H1 (cell line): Measurements from ENCODE around the gene ECEL1. TPM values are rescaled to one million over a fixed set of nuclear protein-coding genes. Genes with fewer than 3 reads are reported as not detected.

Source experiments
- CTCF ChIA-PET: fragments of 300-600 bp; sonication (Branson Sonifier 250); formaldehyde crosslinking; loops from one replicate; lab custom pipeline; 2021; ENCODE audit not compliant: partially characterized antibody; lab: Charles Lee
- POLR2A ChIA-PET: fragments of 300-600 bp; sonication (Branson Sonifier 250); formaldehyde crosslinking; loops from one replicate; lab custom pipeline; 2021; ENCODE audit warnings: inconsistent platforms; ENCODE audit not compliant: partially characterized antibody; lab: Charles Lee
- DNase-seq, 2 experiments: peaks; one replicate each; pipeline versions ENCODE4 v3.0.0 to v3.0.0-alpha.2; 2010 to 2022; ENCODE audit warnings: low spot score in 2 of 2, low read depth in 1 of 2, mixed read lengths in 1 of 2
- FAIRE-seq: peaks from 2 replicates; lab custom pipeline; 2011; peaks lifted over from hg19 to GRCh38; lab: Jason Lieb, UNC
- H2AFZ ChIP-seq: 2 replicates; pipeline ENCODE4 v1.8.1; 2012; ENCODE audit warnings: low read length, inconsistent platforms
- H2AK5ac ChIP-seq: 2 replicates; pipeline ENCODE4 v1.6.1; 2013; ENCODE audit warnings: low read depth, low read length
- H2BK120ac ChIP-seq: replicated peaks from 2 replicates; pipeline ENCODE3; 2013; ENCODE audit warnings: low read depth, low read length, inconsistent platforms
- H2BK12ac ChIP-seq: 2 replicates; pipeline ENCODE4 v1.6.1; 2013; ENCODE audit warnings: low read depth, low read length
- H2BK15ac ChIP-seq: 2 replicates; pipeline ENCODE4 v1.6.1; 2013; ENCODE audit warnings: low read length
- H2BK20ac ChIP-seq: 2 replicates; pipeline ENCODE4 v1.6.1; 2013; ENCODE audit warnings: low read length
- H2BK5ac ChIP-seq: 2 replicates; pipeline ENCODE4 v1.6.1; 2013; ENCODE audit warnings: low read depth, low read length
- H3K14ac ChIP-seq: 2 replicates; pipeline ENCODE4 v1.6.1; 2013; ENCODE audit warnings: inconsistent platforms; ENCODE audit not compliant: insufficient read length
- H3K18ac ChIP-seq: 2 replicates; pipeline ENCODE4 v1.6.1; 2013; ENCODE audit warnings: low read length; ENCODE audit errors: extremely low read depth
- H3K23ac ChIP-seq: 2 replicates; pipeline ENCODE4 v1.6.1; 2013; ENCODE audit warnings: inconsistent platforms; ENCODE audit not compliant: insufficient read length
- H3K23me2 ChIP-seq: 2 replicates; pipeline ENCODE4 v1.6.1; 2013; ENCODE audit warnings: low read depth, low read length
- H3K27ac ChIP-seq: 2 replicates; pipeline ENCODE4 v1.6.1; 2011; ENCODE audit warnings: low read depth, low read length, inconsistent platforms
- H3K27me3 ChIP-seq, 4 experiments: replicated peaks in 1 of 4; 1 replicate in 1 of 4; 2 replicates in 3 of 4; pipeline versions ENCODE4 v1.6.1 to v1.8.1; 2011 to 2013; ENCODE audit warnings: low read length in 3 of 4, mild to moderate bottlenecking in 3 of 4, inconsistent platforms in 2 of 4, mixed read lengths in 2 of 4, moderate library complexity in 1 of 4; ENCODE audit not compliant: control insufficient read depth in 3 of 4, insufficient read depth in 3 of 4; ENCODE audit errors: extremely low read depth in 1 of 4
- H3K36me3 ChIP-seq, 4 experiments: 2 replicates each; pipeline versions ENCODE4 v1.6.1 to v1.8.1; 2011 to 2013; ENCODE audit warnings: mild to moderate bottlenecking in 4 of 4, low read length in 3 of 4, moderate library complexity in 2 of 4, control low read depth in 1 of 4, inconsistent platforms in 1 of 4; ENCODE audit not compliant: insufficient read depth in 4 of 4, control insufficient read depth in 2 of 4
- H3K4ac ChIP-seq: replicated peaks from 2 replicates; pipeline ENCODE3; 2013; ENCODE audit warnings: low read length, low read depth, mixed read lengths, inconsistent platforms; ENCODE audit not compliant: insufficient read length
- H3K4me1 ChIP-seq, 4 experiments: replicated peaks in 1 of 4; 1 replicate in 1 of 4; 2 replicates in 3 of 4; pipeline versions ENCODE4 v1.6.1 to v1.8.1; 2011 to 2013; ENCODE audit warnings: low read length in 3 of 4, inconsistent platforms in 2 of 4, mixed read lengths in 1 of 4; ENCODE audit not compliant: insufficient read depth in 4 of 4, control insufficient read depth in 3 of 4
- H3K4me2 ChIP-seq, 2 experiments: 2 replicates each; pipeline versions ENCODE4 v1.6.1 to v1.8.1; 2011 to 2013; ENCODE audit warnings: low read depth in 2 of 2, low read length in 2 of 2, control low read depth in 1 of 2, inconsistent platforms in 1 of 2, mild to moderate bottlenecking in 1 of 2; ENCODE audit not compliant: insufficient read depth in 1 of 2
- H3K4me3 ChIP-seq, 4 experiments: fragments of 200-600, 300-600 bp in 1 of 4; sonication (generic), shearing (Covaris generic), sonication (Bioruptor Twin) in 1 of 4; 2 replicates each; pipeline versions ENCODE4 v1.5.1 to v1.8.1; 2011 to 2016; ENCODE audit warnings: low read length in 4 of 4, low read depth in 3 of 4, control low read depth in 2 of 4, inconsistent platforms in 2 of 4, mild to moderate bottlenecking in 2 of 4, mixed read lengths in 1 of 4, moderate library complexity in 1 of 4; ENCODE audit not compliant: insufficient read depth in 2 of 4; ENCODE audit errors: extremely low read depth in 1 of 4
- H3K56ac ChIP-seq: replicated peaks from 2 replicates; pipeline ENCODE3; 2013; ENCODE audit warnings: low read depth, mild to moderate bottlenecking, mixed read lengths, low read length, inconsistent platforms; ENCODE audit not compliant: insufficient read length
- H3K79me1 ChIP-seq: 2 replicates; pipeline ENCODE4 v1.6.1; 2013; ENCODE audit warnings: low read depth, low read length, control low read depth
- H3K79me2 ChIP-seq, 2 experiments: 2 replicates each; pipeline versions ENCODE4 v1.6.1 to v1.8.1; 2012 to 2013; ENCODE audit warnings: low read length in 2 of 2, mild to moderate bottlenecking in 2 of 2, inconsistent platforms in 1 of 2; ENCODE audit not compliant: insufficient read depth in 2 of 2, control insufficient read depth in 1 of 2
- H3K9ac ChIP-seq, 4 experiments: replicated peaks in 1 of 4; 1 replicate in 1 of 4; 2 replicates in 3 of 4; pipeline versions ENCODE4 v1.6.1 to v1.8.1; 2011 to 2013; ENCODE audit warnings: low read depth in 3 of 4, low read length in 3 of 4, control low read depth in 2 of 4, mild to moderate bottlenecking in 2 of 4, moderate library complexity in 2 of 4, inconsistent platforms in 1 of 4; ENCODE audit errors: extremely low read depth in 1 of 4
- H3K9me3 ChIP-seq, 2 experiments: 2 replicates each; pipeline versions ENCODE4 v1.6.1 to v1.8.1; 2012 to 2013; ENCODE audit warnings: mild to moderate bottlenecking in 2 of 2, moderate library complexity in 2 of 2, control low read depth in 1 of 2, inconsistent platforms in 1 of 2, low read depth in 1 of 2, low read length in 1 of 2, mixed read lengths in 1 of 2; ENCODE audit not compliant: insufficient read depth in 2 of 2
- H4K20me1 ChIP-seq, 2 experiments: replicated peaks in 1 of 2; 2 replicates each; pipeline versions ENCODE3 to v1.8.1; 2011 to 2013; ENCODE audit warnings: inconsistent platforms in 2 of 2, low read length in 2 of 2, mild to moderate bottlenecking in 1 of 2; ENCODE audit not compliant: insufficient read depth in 2 of 2, control insufficient read depth in 1 of 2
- H4K5ac ChIP-seq: 2 replicates; pipeline ENCODE4 v1.6.1; 2013; ENCODE audit warnings: low read length, low read depth, mixed read lengths, inconsistent platforms; ENCODE audit not compliant: insufficient read length
- H4K8ac ChIP-seq: 2 replicates; pipeline ENCODE4 v1.8.0; 2013; ENCODE audit warnings: mild to moderate bottlenecking, moderate library complexity, low read length, inconsistent platforms; ENCODE audit not compliant: insufficient read depth; ENCODE audit errors: extremely low read depth
- H4K91ac ChIP-seq: replicated peaks from 2 replicates; pipeline ENCODE3; 2013; ENCODE audit warnings: low read length, mixed read lengths, inconsistent platforms; ENCODE audit not compliant: insufficient read length
- ATF2 ChIP-seq: IDR thresholded peaks from 2 replicates; pipeline ENCODE4 v1.6.1; 2012; ENCODE audit warnings: low read length, inconsistent platforms
- ATF3 ChIP-seq: IDR thresholded peaks from 2 replicates; pipeline ENCODE4 v1.6.1; 2011; ENCODE audit warnings: low read depth, mild to moderate bottlenecking, low read length; ENCODE audit not compliant: insufficient read depth
- CBX5 ChIP-seq: fragments of 300-800, 300-1000 bp; sonication (generic); IDR thresholded peaks from 2 replicates; pipeline ENCODE4 v1.7.1; 2016; ENCODE audit warnings: antibody characterized with exemption, low read length, low read depth
- CHD1 ChIP-seq: IDR thresholded peaks from 2 replicates; pipeline ENCODE4 v1.6.1; 2012; ENCODE audit warnings: low read depth, low read length, improper control_type of control experiment
- CHD2 ChIP-seq: IDR thresholded peaks from 2 replicates; pipeline ENCODE4 v1.6.1; 2012; ENCODE audit warnings: low read length, improper control_type of control experiment
- HDAC6 ChIP-seq: IDR thresholded peaks from one replicate; pipeline ENCODE4 v1.7.1; 2012; ENCODE audit warnings: low read depth, mild to moderate bottlenecking, inconsistent platforms, low read length, moderate library complexity
- JUND ChIP-seq: IDR thresholded peaks from 2 replicates; pipeline ENCODE4 v1.6.1; 2011; ENCODE audit warnings: mild to moderate bottlenecking, improper control_type of control experiment, low read length
- KDM1A ChIP-seq: fragments of 200-600, 300-600 bp; sonication (generic); IDR thresholded peaks from 2 replicates; pipeline ENCODE4 v1.7.1; 2016; ENCODE audit warnings: mild to moderate bottlenecking, low read length, borderline replicate concordance
- POU5F1 ChIP-seq: IDR thresholded peaks from 2 replicates; pipeline ENCODE4 v1.6.1; 2011; ENCODE audit warnings: low read depth, mild to moderate bottlenecking, low read length, moderate library complexity
- RXRA ChIP-seq: IDR thresholded peaks from 2 replicates; pipeline ENCODE4 v1.6.1; 2011; ENCODE audit warnings: low read depth, mild to moderate bottlenecking, low read length, moderate library complexity; ENCODE audit not compliant: insufficient read depth
- TCF12 ChIP-seq: IDR thresholded peaks from 2 replicates; pipeline ENCODE4 v1.6.1; 2011; ENCODE audit warnings: low read depth, mild to moderate bottlenecking, low read length
- WGBS, 2 experiments: shearing (Covaris generic) in 1 of 2; methylation state at CpG; one replicate each; pipeline versions ENCODE4 v1.1.6 to v1.1.7; 2013 to 2015; ENCODE audit warnings: low lambda C conversion rate in 2 of 2, mixed read lengths in 2 of 2, inconsistent platforms in 1 of 2, low coverage in 1 of 2, missing lambda C conversion rate in 1 of 2; ENCODE audit not compliant: insufficient replicate concordance in 2 of 2, insufficient coverage in 1 of 2, insufficient read length in 1 of 2; ENCODE audit errors: extremely low coverage in 1 of 2, missing lambda C conversion rate in 1 of 2; 5-methylcytosine and 5-hydroxymethylcytosine counted together
- polyA plus RNA-seq, 7 experiments: library from polyadenylated mRNA; depleted of rRNA in 3 of 7; stranded (reverse) in 5 of 7; unstranded in 2 of 7; fragments of >200 nt in 5 of 7; fragments of 200-250 nt in 2 of 7; gene quantifications; 1 replicate in 5 of 7; 2 replicates in 1 of 7; 4 replicates in 1 of 7; pipeline versions ENCODE4 v1.2.1 to v1.2.3, GENCODE V29; 2011 to 2013; ENCODE audit warnings: missing spikeins in 2 of 7, mixed read lengths in 2 of 7
- total RNA-seq: library from RNA; stranded (reverse); fragmentation: NEBNext Ultra II Directional; extraction: Animal tissue kit (Norgen Biotek cat#: 25700); gene quantifications from 2 replicates; pipeline ENCODE4 v1.2.1, GENCODE V29; 2021
- TF ChIP-seq, protein P1 (sequence below): IDR thresholded peaks from 2 replicates; pipeline ENCODE4 v1.6.1; 2012; ENCODE audit warnings: inconsistent platforms

ECEL1 gene
- total and polyA plus RNA-seq, 2 of the 8 experiments (the other 6 are each of a cell fraction or from before 2014, with no cell fraction given): 7.7 to 20.2 TPM

GRCh38 chr2:232460171-232460570 is 27.5 kb downstream of the ECEL1 start:
- no peaks in the 10 kb centered on the region for H3K79me2 ChIP-seq
- no peak overlapping the region for H3K18ac ChIP-seq
- DNase-seq (no peak), FAIRE-seq (no peak)
- no peak overlapping the region for H4K5ac ChIP-seq
- no peak overlapping the region for H2BK12ac ChIP-seq
- H3K9ac ChIP-seq: no peak overlapping the region
- H3K23me2 ChIP-seq: no peaks in the 10 kb centered on the region
- H3K9me3 ChIP-seq: no peaks in the 10 kb centered on the region
- no peak overlapping the region for H4K8ac ChIP-seq
- no peak overlapping the region for H2BK5ac ChIP-seq
- no peak overlapping the region for H3K4me2 ChIP-seq
- H2BK120ac ChIP-seq: no peak overlapping the region
- H3K27me3 ChIP-seq: no peaks in the 10 kb centered on the region
- H2AK5ac ChIP-seq: no peak overlapping the region
- no peak overlapping the region for H3K4ac ChIP-seq
- no peaks in the 10 kb centered on the region for H4K20me1 ChIP-seq
- H3K14ac ChIP-seq: no peak overlapping the region
- POLR2A ChIA-PET: no interaction called here
- H2AFZ ChIP-seq: no peak overlapping the region
- H4K91ac ChIP-seq: no peak overlapping the region
- no peak overlapping the region for H3K56ac ChIP-seq
- no peak overlapping the region for H3K27ac ChIP-seq
- peaks cover 0 to 3% (median 0%) of the 10 kb centered on the region in 4 experiments; a peak in 1 of 7 replicates for H3K4me1 ChIP-seq
- H2BK15ac ChIP-seq: no peak overlapping the region
- H3K4me3 ChIP-seq: no peak overlapping the region
- no peaks in the 10 kb centered on the region for H3K79me1 ChIP-seq
- CTCF ChIA-PET: interaction anchor here (0.5 to 7.9 kb wide), 6 partner anchors 13 to 143 kb away, joined by 3 to 66 read pairs (median 6); partner anchors contain the start of gene PRSS56
- WGBS, 2 experiments: 100% methylated on average over 2 of the region's 2 CpGs; no CpG with 5 or more reads in 1 of the 2 experiments
- H2BK20ac ChIP-seq: no peak overlapping the region
- no peaks in the 10 kb centered on the region for H3K36me3 ChIP-seq
- no peak overlapping the region for H3K23ac ChIP-seq
- no peak for TF ChIP-seq ATF2
- TF ChIP-seq HDAC6: no peak
- no peak for TF ChIP-seq ATF3
- TF ChIP-seq CBX5: no peak
- TF ChIP-seq TCF12: no peak
- TF ChIP-seq, protein P1, sequence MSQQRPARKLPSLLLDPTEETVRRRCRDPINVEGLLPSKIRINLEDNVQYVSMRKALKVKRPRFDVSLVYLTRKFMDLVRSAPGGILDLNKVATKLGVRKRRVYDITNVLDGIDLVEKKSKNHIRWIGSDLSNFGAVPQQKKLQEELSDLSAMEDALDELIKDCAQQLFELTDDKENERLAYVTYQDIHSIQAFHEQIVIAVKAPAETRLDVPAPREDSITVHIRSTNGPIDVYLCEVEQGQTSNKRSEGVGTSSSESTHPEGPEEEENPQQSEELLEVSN: no peak
- no peak for TF ChIP-seq RXRA
- no peak for TF ChIP-seq CHD1
- TF ChIP-seq KDM1A: no peak
- TF ChIP-seq POU5F1: no peak
- no peak for TF ChIP-seq JUND
- no peak for TF ChIP-seq CHD2
